Measurements from ENCODE around the gene ZNF385D.

ZNF385D gene

GRCh38 chr3:21484057-21484827 is 266.8 kb downstream of the ZNF385D start:
- POLR2A ChIA-PET (ENCODE audit: low non-redundant PET), result no interaction called here
- CTCF ChIA-PET, result no interaction called here
- TF ChIP-seq, protein P1, sequence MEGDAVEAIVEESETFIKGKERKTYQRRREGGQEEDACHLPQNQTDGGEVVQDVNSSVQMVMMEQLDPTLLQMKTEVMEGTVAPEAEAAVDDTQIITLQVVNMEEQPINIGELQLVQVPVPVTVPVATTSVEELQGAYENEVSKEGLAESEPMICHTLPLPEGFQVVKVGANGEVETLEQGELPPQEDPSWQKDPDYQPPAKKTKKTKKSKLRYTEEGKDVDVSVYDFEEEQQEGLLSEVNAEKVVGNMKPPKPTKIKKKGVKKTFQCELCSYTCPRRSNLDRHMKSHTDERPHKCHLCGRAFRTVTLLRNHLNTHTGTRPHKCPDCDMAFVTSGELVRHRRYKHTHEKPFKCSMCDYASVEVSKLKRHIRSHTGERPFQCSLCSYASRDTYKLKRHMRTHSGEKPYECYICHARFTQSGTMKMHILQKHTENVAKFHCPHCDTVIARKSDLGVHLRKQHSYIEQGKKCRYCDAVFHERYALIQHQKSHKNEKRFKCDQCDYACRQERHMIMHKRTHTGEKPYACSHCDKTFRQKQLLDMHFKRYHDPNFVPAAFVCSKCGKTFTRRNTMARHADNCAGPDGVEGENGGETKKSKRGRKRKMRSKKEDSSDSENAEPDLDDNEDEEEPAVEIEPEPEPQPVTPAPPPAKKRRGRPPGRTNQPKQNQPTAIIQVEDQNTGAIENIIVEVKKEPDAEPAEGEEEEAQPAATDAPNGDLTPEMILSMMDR (conservative IDR thresholded peaks at IDR 0.05; ENCODE audit: low read depth), result no peak; the same call in 1 of the 2 replicates
- DNase-seq (ENCODE audit: low spot score), result peak; percentile 1
- H3K27ac ChIP-seq, result no peak overlapping the region

- H3K27ac ChIP-seq, result no peak overlapping the region
- POLR2A ChIA-PET (ENCODE audit: low non-redundant PET), result no interaction called here
- TF ChIP-seq, protein P1 (conservative IDR thresholded peaks at IDR 0.05; ENCODE audit: low read depth), result no peak
- CTCF ChIA-PET, result no interaction called here
- no peak for DNase-seq (ENCODE audit: low spot score)
These were observed 269.0 kb downstream of the ZNF385D start for GRCh38 chr3:21481991-21482390.

DNA sequence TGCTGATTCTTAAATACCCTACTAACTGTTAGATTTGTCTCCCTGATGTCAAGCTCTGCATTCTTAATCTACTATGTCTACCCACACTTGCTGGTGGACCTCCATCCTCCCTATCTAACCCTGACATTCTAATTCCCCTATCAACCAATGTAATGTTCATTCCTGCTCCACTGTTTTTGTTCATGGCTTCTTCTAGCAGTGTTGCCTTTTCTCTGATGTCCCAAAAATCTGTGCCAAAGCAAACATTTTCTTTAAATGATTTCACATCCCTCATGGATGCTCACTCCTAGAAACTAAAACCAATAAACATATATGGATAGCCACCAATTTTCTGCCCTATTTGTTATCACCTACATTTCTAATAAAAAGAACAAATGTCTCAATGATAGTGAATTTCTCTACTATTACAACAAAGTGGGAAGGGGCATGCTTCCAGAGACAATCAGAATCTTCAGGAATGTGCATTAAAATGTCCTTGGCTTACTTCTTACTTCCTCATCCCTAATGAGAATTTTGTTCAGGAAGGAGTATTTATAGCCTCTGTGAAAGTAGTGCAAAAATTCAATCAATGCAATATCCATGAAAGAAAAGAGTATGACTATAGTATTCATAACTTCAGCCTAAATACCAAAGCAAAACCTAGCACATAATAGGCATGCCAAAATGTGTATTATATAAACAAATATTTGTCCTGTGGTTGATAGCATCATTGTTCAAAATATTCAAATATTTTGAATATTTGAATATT is 273.3 kb downstream of the ZNF385D start:
- no peak for DNase-seq (ENCODE audit: low spot score)
- TF ChIP-seq, protein P1 (conservative IDR thresholded peaks at IDR 0.05; ENCODE audit: low read depth), result no peak
- CTCF ChIA-PET, result no interaction called here
- H3K27ac ChIP-seq, result no peak overlapping the region
- POLR2A ChIA-PET (ENCODE audit: low non-redundant PET), result no interaction called here

DNA sequence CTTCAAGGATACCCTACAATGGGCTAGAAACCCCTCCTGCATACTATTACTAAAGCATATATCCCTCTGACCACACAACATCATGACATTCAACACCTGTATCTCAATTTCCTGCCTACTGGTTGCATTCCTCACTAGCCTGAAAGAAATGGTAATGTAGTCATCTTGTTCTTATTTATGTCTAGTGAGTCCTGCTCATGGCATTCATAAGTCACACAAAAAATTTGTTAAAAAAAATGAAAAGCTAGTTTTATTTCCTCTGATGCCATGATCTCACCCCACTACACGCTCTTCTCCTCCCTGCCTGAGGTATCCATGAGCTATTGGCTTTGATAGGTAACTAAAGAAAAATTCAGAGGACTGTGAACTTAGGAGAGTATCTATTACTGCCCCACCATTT is 284.5 kb downstream of the ZNF385D start:
- H3K27ac ChIP-seq, result no peak overlapping the region
- TF ChIP-seq, protein P1 (conservative IDR thresholded peaks at IDR 0.05; ENCODE audit: low read depth), result no peak
- DNase-seq (ENCODE audit: low spot score), result no peak
- CTCF ChIA-PET, result no interaction called here
- POLR2A ChIA-PET (ENCODE audit: low non-redundant PET), result no interaction called here

DNA sequence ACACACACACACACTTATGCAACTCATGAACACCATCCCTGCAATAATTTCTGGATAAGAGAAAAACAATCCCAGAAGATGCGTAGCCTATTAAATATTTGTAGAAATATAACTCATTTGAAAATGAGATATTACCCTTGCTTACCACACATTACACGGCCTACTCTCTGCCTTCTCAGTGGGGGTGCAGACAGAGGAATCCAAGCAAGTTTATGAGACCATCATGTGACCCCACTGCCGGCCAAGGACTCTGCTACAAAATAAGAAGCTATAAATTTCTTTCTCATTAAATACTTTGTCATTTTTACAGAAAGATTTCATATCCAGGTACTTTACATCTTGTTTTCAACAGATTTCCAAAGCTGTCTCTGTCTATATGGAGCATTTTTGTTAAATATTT is 286.3 kb downstream of the ZNF385D start:
- DNase-seq (ENCODE audit: low spot score), result no peak
- POLR2A ChIA-PET (ENCODE audit: low non-redundant PET), result no interaction called here
- TF ChIP-seq, protein P1 (conservative IDR thresholded peaks at IDR 0.05; ENCODE audit: low read depth), result no peak
- CTCF ChIA-PET, result no interaction called here
- no peak overlapping the region for H3K27ac ChIP-seq

GRCh38 chr3:21463319-21463718 is 287.7 kb downstream of the ZNF385D start:
- POLR2A ChIA-PET (ENCODE audit: low non-redundant PET), result no interaction called here
- no peak for DNase-seq (ENCODE audit: low spot score)
- TF ChIP-seq, protein P1 (conservative IDR thresholded peaks at IDR 0.05; ENCODE audit: low read depth), result no peak
- CTCF ChIA-PET, result no interaction called here
- no peak overlapping the region for H3K27ac ChIP-seq

Data from RWPE1 (cell line).